MM.1S (cell line): Measurements from ENCODE around the gene ETNK2.

ENCODE experiments used
- CTCF ChIP-seq: fragments of 300-600 bp; sonication (generic); IDR thresholded peaks from 2 replicates; pipeline ENCODE4 v1.5.1; 2016; ENCODE audit warnings: antibody characterized with exemption, low read length, mixed read lengths
- EZH2 ChIP-seq: fragments of 300-600 bp; sonication (generic); optimal IDR thresholded peaks from 2 replicates; pipeline ENCODE3; 2017; ENCODE audit warnings: low read depth, mild to moderate bottlenecking, antibody characterized with exemption, low read length, mixed read lengths
- EZH2phosphoT487 ChIP-seq: fragments of 300-600 bp; sonication (generic); IDR thresholded peaks from 2 replicates; pipeline ENCODE4 v1.6.1; 2018; ENCODE audit warnings: antibody characterized with exemption, low read length

- TF ChIP-seq CTCF (no peak), EZH2 (no peak), EZH2phosphoT487 (no peak)
Observed at GRCh38 chr1:204166219-204166618, 14.4 kb upstream of the ETNK2 start, which contains the start of gene REN.
